Measurements from ENCODE around the gene ACACB. TPM values are rescaled to one million over a fixed set of nuclear protein-coding genes. Genes with fewer than 3 reads are reported as not detected.

The ACACB gene
- total and polyA plus RNA-seq, 2 donors (not counting 3 experiments of a cell fraction or from before 2014, with no cell fraction given): 1.3 to 5.7 TPM

GRCh38 chr12:109258607-109259544 lies 142.5 kb downstream of the ACACB start:
- Histone ChIP-seq H3K9me1 (replicated peaks; ENCODE audit: control insufficient read depth, extremely low read depth, insufficient read depth, low read length) (no peaks in the 10 kb centered on the region), H3K4me2 (ENCODE audit: insufficient read depth, low read length) (no peak overlapping the region), H2AFZ (ENCODE audit: low read depth, low read length) (no peak overlapping the region), H3K36me3 (ENCODE audit: control insufficient read depth in 2 of 2, extremely low read depth in 1 of 2, insufficient read depth in 2 of 2, low read length in 2 of 2) (no peaks in the 10 kb centered on the region), H3K27me3 (ENCODE audit: control insufficient read depth in 2 of 2, insufficient read depth in 2 of 2, low read length in 2 of 2) (no peaks in the 10 kb centered on the region), H3K9ac (replicated peaks; ENCODE audit: extremely low read depth, insufficient read depth, low read length) (no peak overlapping the region), H3K27ac (ENCODE audit: insufficient read depth, low read depth, low read length) (no peak overlapping the region), H3K4me1 (ENCODE audit: control insufficient read depth, extremely low read depth, insufficient read depth, low read length) (no peaks in the 10 kb centered on the region), H3K9me3 (replicated peaks; ENCODE audit: control insufficient read depth, insufficient read depth, low read length) (no peaks in the 10 kb centered on the region), H3K4me3 (replicated peaks in 1 of 3; ENCODE audit: insufficient read depth in 1 of 3, low read depth in 1 of 3, low read length in 3 of 3) (no peak overlapping the region), H3K79me2 (ENCODE audit: control insufficient read depth, insufficient read depth, low read length) (no peaks in the 10 kb centered on the region), H4K20me1 (replicated peaks; ENCODE audit: control insufficient read depth, extremely low read depth, insufficient read depth, low read length) (no peaks in the 10 kb centered on the region)
- BruUV-seq (replicated peaks): no TSS peak
- TF ChIP-seq CTCF (IDR thresholded peaks at IDR 0.05; ENCODE audit: extremely low read depth in 1 of 2, insufficient read depth in 1 of 2, low read depth in 1 of 2, low read length in 2 of 2): no peak
- TF ChIP-seq EZH2 (IDR thresholded peaks at IDR 0.05; ENCODE audit: borderline replicate concordance, low read depth, low read length, severe bottlenecking): no peak
- TF ChIP-seq MAX (IDR thresholded peaks at IDR 0.05; ENCODE audit: insufficient read depth, insufficient read length): no peak
- TF ChIP-seq JUN (IDR thresholded peaks at IDR 0.05; ENCODE audit: borderline replicate concordance, insufficient read depth, insufficient read length, low read depth): no peak
- no peak for TF ChIP-seq POLR2A (IDR thresholded peaks at IDR 0.05; ENCODE audit: low read depth, low read length)
- no peak for TF ChIP-seq GATA2 (IDR thresholded peaks at IDR 0.05; ENCODE audit: insufficient read depth, insufficient read length, low read depth, low read length)
- no peak for TF ChIP-seq POLR2AphosphoS5 (IDR thresholded peaks at IDR 0.05; ENCODE audit: insufficient read depth, low read depth, low read length)
- TF ChIP-seq MYC (IDR thresholded peaks at IDR 0.05; ENCODE audit: low read depth, low read length): no peak
- dilution Hi-C loops (cut with MboI; ENCODE audit: extremely low pct_ligation_motif_present, low sequenced_read_pairs): no loop called here
- no peak for DNase-seq (ENCODE audit: low read depth, low spot score)
- intact Hi-C loops (cut with micrococcal nuclease): no loop called here
- CTCF ChIA-PET: interaction anchor here (2.0 kb wide), 1 partner anchor 126 kb away, joined by 9 read pairs; no protein-coding TSS in a partner anchor
- no peak for FAIRE-seq
- POLR2A ChIA-PET: interaction anchor here (1.3 kb wide), 1 partner anchor 14 kb away, joined by 3 read pairs; no protein-coding TSS in a partner anchor

Measured in endothelial cell of umbilical vein (primary cell).